HG03439 (cell line): ENCODE data around the gene SART1.

Source experiments
- ATAC-seq: cut with Tn5 transposase; IDR thresholded peaks from one replicate; pipeline ENCODE4 v1.9.1; 2021; ENCODE audit warnings: mild to moderate bottlenecking, moderate library complexity; ENCODE audit not compliant: unreplicated experiment

SART1 gene

GRCh38 chr11:65961267-65962140, at the start of gene SART1:
Gene SART1, plus strand, starts transcription at chr11:65961734. Its CDS starts 47 bp downstream, at chr11:65961781.
- ATAC-seq = peak; percentile 83

GRCh38 chr11:65912845-65913244, 48.7 kb upstream of the SART1 start:
- ATAC-seq = no peak

- no peak for ATAC-seq
These were observed 46.3 kb upstream of the SART1 start for GRCh38 chr11:65915101-65915820.

- ATAC-seq = no peak
These were observed 45.7 kb upstream of the SART1 start for GRCh38 chr11:65915821-65916251.

- no peak for ATAC-seq
These were observed 45.1 kb upstream of the SART1 start for GRCh38 chr11:65916391-65916790.

- no peak for ATAC-seq
These were observed 44.5 kb upstream of the SART1 start for GRCh38 chr11:65917077-65917433.

GRCh38 chr11:65917434-65918210, 43.9 kb upstream of the SART1 start:
- no peak for ATAC-seq

- ATAC-seq = peak; percentile 55
These were observed 43.1 kb upstream of the SART1 start, which contains the start of gene C11orf68 for GRCh38 chr11:65918211-65919140. Gene C11orf68, minus strand, starts transcription at chr11:65919062. Its CDS starts 31 bp downstream, at chr11:65919031.

GRCh38 chr11:65919141-65919572, 42.4 kb upstream of the SART1 start, which contains the start of gene DRAP1:
Gene DRAP1, plus strand, starts transcription at chr11:65919426. Its CDS starts 76 bp downstream, at chr11:65919502.
- peak; percentile 84 for ATAC-seq

- peak; percentile 46 for ATAC-seq
These were observed 41.8 kb upstream of the SART1 start for GRCh38 chr11:65919573-65920371.

- no peak for ATAC-seq
These were observed 41.1 kb upstream of the SART1 start for GRCh38 chr11:65920372-65920802.

- no peak for ATAC-seq
These were observed 40.4 kb upstream of the SART1 start for GRCh38 chr11:65921033-65921555.

- no peak for ATAC-seq
These were observed 39.7 kb upstream of the SART1 start for GRCh38 chr11:65921876-65922275.

- no peak for ATAC-seq
These were observed 39.0 kb upstream of the SART1 start for GRCh38 chr11:65922565-65922964.

GRCh38 chr11:65925397-65925796, 36.1 kb upstream of the SART1 start:
- ATAC-seq = no peak

- ATAC-seq = peak; percentile 70
These were observed 33.6 kb upstream of the SART1 start for GRCh38 chr11:65927904-65928397.

GRCh38 chr11:65928667-65929066, 32.9 kb upstream of the SART1 start:
- ATAC-seq = no peak

GRCh38 chr11:65931773-65932557, 29.6 kb upstream of the SART1 start:
- no peak for ATAC-seq
